Measurements from ENCODE around the gene OLFML2B.

The OLFML2B gene

DNA sequence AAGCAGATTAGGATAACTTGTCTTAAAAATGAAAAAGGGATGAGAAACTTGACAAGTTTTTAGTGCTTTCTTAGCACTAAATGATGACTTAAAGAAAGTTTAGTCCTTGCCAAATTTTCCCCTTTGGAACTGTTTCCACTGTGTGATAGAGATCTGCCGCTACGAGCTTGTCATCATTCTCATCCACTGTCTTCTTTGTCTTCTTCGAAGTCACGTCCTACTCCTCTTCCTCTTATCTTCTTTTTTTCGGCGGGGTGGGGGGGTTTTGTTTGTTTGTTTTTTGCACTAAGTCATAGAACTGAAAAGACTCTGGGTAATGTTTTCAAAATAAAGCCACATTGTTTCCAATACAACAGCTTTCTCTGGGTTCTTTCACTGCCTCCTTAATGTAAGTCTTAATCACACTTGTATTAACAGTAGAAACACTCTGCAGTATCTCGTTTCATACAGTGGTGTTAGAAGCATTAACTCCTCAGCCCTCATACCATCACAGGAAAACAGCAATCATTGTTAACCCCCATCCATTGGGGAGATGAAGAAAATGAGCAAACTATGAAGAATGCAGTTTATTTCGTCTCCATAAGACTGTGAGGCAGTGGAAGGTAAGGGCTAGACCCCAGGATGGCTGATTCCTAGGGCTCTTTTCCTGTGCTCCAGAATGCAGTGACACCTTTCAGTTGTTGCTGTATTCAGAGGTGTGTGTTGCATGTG lies 81.8 kb downstream of the OLFML2B start:
- H3K9ac ChIP-seq (ENCODE audit: low read depth in 1 of 2, low read length in 2 of 2) = no peak overlapping the region
- H3K36me3 ChIP-seq (ENCODE audit: control insufficient read depth in 2 of 2, insufficient read depth in 2 of 2, low read length in 2 of 2) = peaks cover 6 to 8% of the 10 kb centered on the region in 2 donors
- H3K9me3 ChIP-seq (ENCODE audit: control insufficient read depth in 2 of 2, low read length in 2 of 2) = no peaks in the 10 kb centered on the region

DNA sequence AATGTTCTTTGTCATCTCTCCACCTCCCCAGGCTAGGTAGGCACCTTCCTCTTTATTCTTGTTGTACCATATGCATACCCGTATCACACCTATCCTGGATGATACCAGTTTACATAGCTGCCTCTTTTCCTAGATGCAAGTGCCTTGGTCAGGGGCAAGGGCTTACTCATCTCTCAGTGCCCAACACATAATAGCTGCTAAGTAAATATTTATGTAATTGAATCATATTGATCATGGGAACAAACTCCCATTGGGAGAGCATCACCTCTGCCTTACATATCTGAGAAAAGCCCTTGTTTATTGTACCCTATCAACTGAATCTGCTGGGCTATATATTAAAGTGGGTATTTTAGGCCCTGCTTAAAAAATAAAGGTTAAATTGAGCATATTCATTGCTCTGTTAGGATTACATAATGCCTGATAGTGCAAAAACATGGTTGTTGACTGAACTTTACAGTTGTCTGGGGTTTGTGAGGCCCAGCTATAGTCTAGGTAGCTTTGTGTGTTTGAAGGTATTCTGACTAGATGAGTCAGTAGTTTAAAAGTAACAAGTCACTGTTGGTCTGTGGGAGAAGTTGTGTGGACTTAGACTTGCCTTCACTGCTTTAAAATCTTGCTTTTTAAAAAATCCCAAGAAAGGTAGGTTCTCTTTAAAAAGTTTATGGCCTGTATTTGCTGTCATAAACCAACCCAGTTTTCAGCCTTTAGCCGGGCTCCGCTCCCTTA lies 82.6 kb downstream of the OLFML2B start:
- no peak overlapping the region for H3K9ac ChIP-seq (ENCODE audit: low read depth in 1 of 2, low read length in 2 of 2)
- H3K4me3 ChIP-seq (ENCODE audit: low read length in 2 of 2) = no peak overlapping the region
- no peaks in the 10 kb centered on the region for H3K4me1 ChIP-seq (ENCODE audit: control insufficient read depth in 2 of 2, insufficient read depth in 2 of 2, low read length in 2 of 2)
- H3K27me3 ChIP-seq (ENCODE audit: control insufficient read depth in 2 of 2, insufficient read depth in 2 of 2, low read length in 2 of 2) = no peaks in the 10 kb centered on the region
- H3K27ac ChIP-seq (ENCODE audit: low read depth in 2 of 2, low read length in 2 of 2) = no peak overlapping the region
- H3K9me3 ChIP-seq (ENCODE audit: control insufficient read depth in 2 of 2, low read length in 2 of 2) = no peaks in the 10 kb centered on the region
- H3K36me3 ChIP-seq (ENCODE audit: control insufficient read depth in 2 of 2, insufficient read depth in 2 of 2, low read length in 2 of 2) = peaks cover 6 to 8% of the 10 kb centered on the region in 2 donors

More for the DNA sequence above, 81.8 kb downstream of the OLFML2B start:
- Histone ChIP-seq H3K27ac (ENCODE audit: low read depth in 2 of 2, low read length in 2 of 2) (no peak overlapping the region), H3K27me3 (ENCODE audit: control insufficient read depth in 2 of 2, insufficient read depth in 2 of 2, low read length in 2 of 2) (no peaks in the 10 kb centered on the region), H3K4me1 (ENCODE audit: control insufficient read depth in 2 of 2, insufficient read depth in 2 of 2, low read length in 2 of 2) (no peaks in the 10 kb centered on the region), H3K4me3 (ENCODE audit: low read length in 2 of 2) (no peak overlapping the region)

DNA sequence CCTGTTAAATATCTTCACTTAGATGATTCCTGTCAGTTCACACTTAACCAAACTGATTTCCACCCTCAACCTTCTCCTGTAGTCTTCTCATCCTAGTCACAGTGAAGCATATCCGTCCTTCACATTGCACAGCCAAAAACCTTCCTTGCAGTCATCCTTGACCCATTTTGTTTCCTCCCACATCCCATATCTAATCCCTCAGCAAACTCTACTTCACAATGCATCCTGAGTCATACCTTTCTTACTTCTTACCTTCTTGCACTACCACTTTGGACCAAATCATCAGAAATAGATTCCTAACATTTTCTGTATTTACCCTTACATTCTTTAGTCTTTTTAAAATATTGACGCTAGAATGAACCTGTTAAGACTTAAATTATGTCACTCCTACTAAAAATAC lies 86.9 kb downstream of the OLFML2B start:
- Histone ChIP-seq H3K4me1 (ENCODE audit: control insufficient read depth in 2 of 2, insufficient read depth in 2 of 2, low read length in 2 of 2) (no peaks in the 10 kb centered on the region), H3K9ac (ENCODE audit: low read depth in 1 of 2, low read length in 2 of 2) (no peak overlapping the region), H3K36me3 (ENCODE audit: control insufficient read depth in 2 of 2, insufficient read depth in 2 of 2, low read length in 2 of 2) (no peaks in the 10 kb centered on the region), H3K27me3 (ENCODE audit: control insufficient read depth in 2 of 2, insufficient read depth in 2 of 2, low read length in 2 of 2) (no peaks in the 10 kb centered on the region), H3K4me3 (ENCODE audit: low read length in 2 of 2) (no peak overlapping the region), H3K9me3 (ENCODE audit: control insufficient read depth in 2 of 2, low read length in 2 of 2) (no peaks in the 10 kb centered on the region), H3K27ac (ENCODE audit: low read depth in 2 of 2, low read length in 2 of 2) (no peak overlapping the region)

DNA sequence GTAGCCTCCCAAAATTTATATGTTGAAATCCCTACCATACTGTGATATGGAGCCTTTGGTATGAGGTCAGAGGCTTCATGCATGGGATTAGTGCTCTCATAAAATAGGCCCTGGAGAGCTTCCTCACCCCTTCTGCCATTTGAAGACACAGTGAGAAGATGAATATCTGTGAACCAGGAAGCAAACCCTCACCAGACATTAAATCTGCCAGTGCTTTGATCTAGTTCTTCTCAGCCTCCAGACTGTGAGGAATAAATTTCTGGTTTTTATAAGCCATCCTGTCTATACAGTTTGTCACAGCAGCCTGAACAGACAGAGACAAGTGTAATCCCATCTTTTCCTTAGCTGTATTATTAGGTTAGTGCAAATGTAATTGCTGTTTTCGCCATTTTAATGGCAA lies 88.4 kb downstream of the OLFML2B start:
- no peak overlapping the region for H3K9ac ChIP-seq (ENCODE audit: low read depth in 1 of 2, low read length in 2 of 2)
- no peaks in the 10 kb centered on the region for H3K27me3 ChIP-seq (ENCODE audit: control insufficient read depth in 2 of 2, insufficient read depth in 2 of 2, low read length in 2 of 2)
- H3K4me1 ChIP-seq (ENCODE audit: control insufficient read depth in 2 of 2, insufficient read depth in 2 of 2, low read length in 2 of 2) = no peaks in the 10 kb centered on the region
- no peaks in the 10 kb centered on the region for H3K36me3 ChIP-seq (ENCODE audit: control insufficient read depth in 2 of 2, insufficient read depth in 2 of 2, low read length in 2 of 2)
- H3K27ac ChIP-seq (ENCODE audit: low read depth in 2 of 2, low read length in 2 of 2) = no peak overlapping the region
- H3K9me3 ChIP-seq (ENCODE audit: control insufficient read depth in 2 of 2, low read length in 2 of 2) = no peaks in the 10 kb centered on the region
- no peak overlapping the region for H3K4me3 ChIP-seq (ENCODE audit: low read length in 2 of 2)

DNA sequence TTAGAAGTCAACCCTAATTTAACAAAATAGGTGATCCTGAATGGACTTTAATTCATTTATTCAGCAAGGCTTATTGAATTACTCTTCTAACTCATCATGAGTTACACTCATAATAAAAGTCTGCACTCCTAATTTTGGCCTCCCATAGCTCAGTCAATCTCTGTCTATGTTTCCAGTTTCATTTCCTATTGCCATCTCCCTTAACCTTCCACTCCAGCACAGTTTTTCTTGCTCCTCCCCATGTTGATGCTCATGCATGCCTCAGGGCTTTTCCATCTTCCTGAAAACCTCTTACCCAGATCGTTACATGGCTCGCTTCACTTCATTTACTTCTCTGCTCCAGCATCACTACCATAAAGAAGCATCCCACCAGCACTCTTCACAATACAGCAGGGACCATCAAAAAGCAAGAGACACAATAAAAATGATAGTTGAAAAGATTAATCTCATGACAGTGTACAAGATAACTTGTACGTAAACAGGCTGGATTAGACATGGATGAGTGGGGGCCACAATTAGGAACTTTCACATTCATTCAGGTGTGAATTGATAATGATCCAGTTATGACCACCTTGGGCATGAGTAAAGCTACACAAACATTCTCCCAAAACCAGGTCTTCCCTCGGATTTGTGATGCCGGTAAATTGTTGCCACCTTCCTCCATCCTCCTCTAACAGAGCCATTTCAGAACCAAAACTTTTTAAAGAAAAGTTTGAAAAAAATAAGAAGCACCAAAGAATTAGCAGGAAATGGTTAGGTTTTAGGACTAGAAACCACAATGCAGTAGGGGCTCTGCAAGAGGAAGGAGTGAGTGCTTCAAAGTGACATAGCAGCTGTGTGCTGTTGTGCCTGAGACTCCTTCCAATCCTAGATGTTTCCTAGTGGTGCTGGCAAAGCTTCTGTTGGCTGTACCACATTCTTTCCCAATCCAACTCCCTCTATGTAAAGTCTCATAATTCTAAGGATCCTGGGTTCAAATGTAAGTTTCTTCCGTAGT lies 89.8 kb downstream of the OLFML2B start:
- no peaks in the 10 kb centered on the region for H3K36me3 ChIP-seq (ENCODE audit: control insufficient read depth in 2 of 2, insufficient read depth in 2 of 2, low read length in 2 of 2)
- no peak overlapping the region for H3K9ac ChIP-seq (ENCODE audit: low read depth in 1 of 2, low read length in 2 of 2)
- no peaks in the 10 kb centered on the region for H3K27me3 ChIP-seq (ENCODE audit: control insufficient read depth in 2 of 2, insufficient read depth in 2 of 2, low read length in 2 of 2)
- H3K9me3 ChIP-seq (ENCODE audit: control insufficient read depth in 2 of 2, low read length in 2 of 2) = no peaks in the 10 kb centered on the region
- H3K4me3 ChIP-seq (ENCODE audit: low read length in 2 of 2) = no peak overlapping the region
- no peaks in the 10 kb centered on the region for H3K4me1 ChIP-seq (ENCODE audit: control insufficient read depth in 2 of 2, insufficient read depth in 2 of 2, low read length in 2 of 2)
- H3K27ac ChIP-seq (ENCODE audit: low read depth in 2 of 2, low read length in 2 of 2) = no peak overlapping the region

All from mucosa of rectum (tissue), 2 donors.